ENCODE results near the gene RNF144A. TPM values are rescaled to one million over a fixed set of nuclear protein-coding genes. Genes with fewer than 3 reads are reported as not detected.

RNF144A gene
- total and polyA plus RNA-seq, 2 donors: 4.0 to 8.9 TPM

DNA sequence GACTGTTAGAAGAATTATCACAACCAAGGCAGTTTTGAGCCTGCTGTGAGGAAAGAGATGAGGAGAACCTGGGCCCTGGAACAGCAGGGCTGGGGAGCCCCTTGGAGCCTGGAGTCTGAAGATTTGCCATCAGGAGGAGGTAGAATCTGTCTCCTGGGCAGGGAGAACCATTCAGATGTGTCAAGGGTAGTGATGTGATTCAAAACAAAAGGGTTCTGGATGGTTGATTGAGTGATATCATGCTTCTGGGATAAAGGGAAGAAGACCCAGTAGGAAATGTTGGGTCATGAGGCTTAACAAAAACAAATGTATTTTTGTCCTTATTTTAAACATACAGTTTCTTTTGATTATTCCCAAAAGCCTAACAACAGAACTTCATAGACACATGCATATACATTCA, 28.6 kb downstream of the RNF144A start:
- Histone ChIP-seq H3K4me1 (ENCODE audit: control insufficient read depth in 2 of 2, insufficient read depth in 2 of 2, low read length in 2 of 2) (no peaks in the 10 kb centered on the region), H3K27ac (ENCODE audit: low read depth in 1 of 2, low read length in 1 of 2) (no peak overlapping the region), H3K4me3 (ENCODE audit: low read length in 2 of 2) (no peak overlapping the region), H3K27me3 (ENCODE audit: control insufficient read depth in 2 of 2, insufficient read depth in 1 of 2, low read length in 1 of 2) (no peaks in the 10 kb centered on the region), H3K36me3 (ENCODE audit: control insufficient read depth in 2 of 2, insufficient read depth in 2 of 2, low read length in 1 of 2) (peaks cover 10 to 19% of the 10 kb centered on the region in 2 donors), H3K9me3 (ENCODE audit: control insufficient read depth in 2 of 2, insufficient read depth in 1 of 2, low read length in 1 of 2) (no peaks in the 10 kb centered on the region)
- no peak for DNase-seq (ENCODE audit: low read depth in 6 of 9, low spot score in 9 of 9)

DNA sequence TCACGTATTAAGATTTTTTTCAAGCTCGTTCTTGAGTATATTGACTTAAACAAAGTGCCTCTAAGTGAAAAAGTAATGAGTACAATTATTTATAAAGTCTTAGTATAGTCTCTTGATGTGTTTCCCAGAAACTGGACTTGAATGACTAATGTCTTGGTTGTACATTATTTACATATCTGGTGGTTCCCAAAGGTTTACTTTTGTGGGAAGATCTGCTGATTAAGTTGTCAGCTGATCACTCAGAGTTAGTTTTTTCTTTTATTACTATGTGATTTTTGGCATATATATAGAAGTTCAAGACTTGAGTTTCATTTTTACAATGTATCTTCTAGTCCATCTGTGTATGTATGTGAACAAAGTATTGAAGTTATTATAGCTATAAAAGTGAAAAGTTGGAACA, 29.5 kb downstream of the RNF144A start:
- Histone ChIP-seq H3K4me3 (ENCODE audit: low read length in 2 of 2) (no peak overlapping the region), H3K36me3 (ENCODE audit: control insufficient read depth in 2 of 2, insufficient read depth in 2 of 2, low read length in 1 of 2) (peaks cover 4 to 14% of the 10 kb centered on the region in 2 donors), H3K4me1 (ENCODE audit: control insufficient read depth in 2 of 2, insufficient read depth in 2 of 2, low read length in 2 of 2) (no peaks in the 10 kb centered on the region), H3K9me3 (ENCODE audit: control insufficient read depth in 2 of 2, insufficient read depth in 1 of 2, low read length in 1 of 2) (no peaks in the 10 kb centered on the region), H3K27ac (ENCODE audit: low read depth in 1 of 2, low read length in 1 of 2) (no peak overlapping the region), H3K27me3 (ENCODE audit: control insufficient read depth in 2 of 2, insufficient read depth in 1 of 2, low read length in 1 of 2) (no peaks in the 10 kb centered on the region)
- no peak for DNase-seq (ENCODE audit: low read depth in 6 of 9, low spot score in 9 of 9)
- 99% methylated on average over 2 of the region's 2 CpGs for WGBS

DNA sequence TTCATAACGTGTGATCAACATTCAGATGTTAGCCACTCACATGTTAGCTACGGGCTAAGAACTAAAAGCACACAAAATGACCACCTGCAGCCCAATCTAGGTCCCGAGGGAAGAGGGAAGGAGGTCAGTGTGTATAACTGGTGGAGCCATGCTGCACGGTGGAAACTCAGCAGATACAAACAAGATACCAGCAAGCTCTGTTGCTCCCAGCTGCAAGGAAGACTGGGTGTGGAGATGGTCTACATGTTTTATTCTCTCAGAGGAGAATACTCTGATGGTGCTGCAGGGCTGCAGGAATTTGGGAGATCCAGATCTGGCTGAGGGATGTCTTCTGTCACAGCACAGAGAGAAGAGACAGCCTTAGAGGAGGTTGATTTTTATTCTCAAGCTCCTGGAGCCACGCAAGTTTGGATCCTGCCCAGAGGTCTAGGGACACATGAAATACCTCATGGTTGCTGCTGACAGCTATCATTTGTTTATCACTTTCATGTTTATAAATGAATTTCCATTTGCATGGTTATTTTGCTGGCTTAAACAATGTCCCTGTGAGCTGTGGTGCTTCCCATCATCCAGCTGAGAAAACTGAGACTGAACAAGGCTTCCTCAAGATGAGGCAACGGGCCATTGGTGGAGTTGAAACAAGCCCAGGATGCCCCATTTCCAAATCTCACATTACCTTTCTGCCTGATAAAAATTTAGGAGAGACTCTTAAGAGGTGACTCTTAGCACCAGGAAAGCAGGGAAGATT, 30.9 kb downstream of the RNF144A start:
- DNase-seq (ENCODE audit: low read depth in 6 of 9, low spot score in 9 of 9): no peak
- no peaks in the 10 kb centered on the region for H3K27me3 ChIP-seq (ENCODE audit: control insufficient read depth in 2 of 2, insufficient read depth in 1 of 2, low read length in 1 of 2)
- peaks cover 2 to 10% of the 10 kb centered on the region in 2 donors for H3K36me3 ChIP-seq (ENCODE audit: control insufficient read depth in 2 of 2, insufficient read depth in 2 of 2, low read length in 1 of 2)
- no peaks in the 10 kb centered on the region for H3K9me3 ChIP-seq (ENCODE audit: control insufficient read depth in 2 of 2, insufficient read depth in 1 of 2, low read length in 1 of 2)
- no peak overlapping the region for H3K4me3 ChIP-seq (ENCODE audit: low read length in 2 of 2)
- WGBS: 96% methylated on average over 6 of the region's 6 CpGs
- no peaks in the 10 kb centered on the region for H3K4me1 ChIP-seq (ENCODE audit: control insufficient read depth in 2 of 2, insufficient read depth in 2 of 2, low read length in 2 of 2)
- no peak overlapping the region for H3K27ac ChIP-seq (ENCODE audit: low read depth in 1 of 2, low read length in 1 of 2)

DNA sequence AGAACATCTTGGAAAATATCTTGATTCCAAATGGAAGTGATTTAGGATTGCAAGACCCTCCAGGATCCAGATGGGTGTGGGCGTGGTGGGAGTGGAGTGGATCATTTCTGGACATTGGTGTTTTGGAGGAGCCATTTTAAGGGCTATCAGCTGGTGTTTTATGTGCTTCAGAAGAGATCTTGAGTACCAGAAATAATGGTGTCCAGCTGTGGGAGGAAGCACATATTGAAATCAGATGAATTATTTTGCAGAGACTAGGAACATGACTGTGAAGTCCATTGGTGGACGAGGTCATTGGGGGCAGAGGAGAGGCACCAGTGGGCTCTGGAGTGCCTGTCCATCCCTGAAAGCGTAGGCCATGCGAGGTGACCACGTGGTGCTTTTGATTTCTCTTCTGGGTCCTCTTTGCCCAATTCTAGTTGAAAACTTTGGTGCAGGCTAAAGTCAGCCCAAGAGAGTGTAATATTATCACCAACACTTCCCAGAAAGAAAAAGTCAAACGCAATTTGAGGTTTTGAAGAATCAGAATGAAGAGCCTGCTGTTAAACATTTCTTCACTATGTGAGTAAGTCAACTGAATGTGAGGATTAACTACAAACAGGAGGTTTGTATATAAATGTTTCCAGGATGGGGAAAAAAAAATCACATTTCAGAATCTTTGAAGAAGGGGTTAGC, 31.6 kb downstream of the RNF144A start:
- Histone ChIP-seq H3K4me3 (ENCODE audit: low read length in 2 of 2) (no peak overlapping the region), H3K36me3 (ENCODE audit: control insufficient read depth in 2 of 2, insufficient read depth in 2 of 2, low read length in 1 of 2) (peaks cover 0 to 6% of the 10 kb centered on the region in 2 donors), H3K9me3 (ENCODE audit: control insufficient read depth in 2 of 2, insufficient read depth in 1 of 2, low read length in 1 of 2) (no peaks in the 10 kb centered on the region), H3K4me1 (ENCODE audit: control insufficient read depth in 2 of 2, insufficient read depth in 2 of 2, low read length in 2 of 2) (no peaks in the 10 kb centered on the region), H3K27me3 (ENCODE audit: control insufficient read depth in 2 of 2, insufficient read depth in 1 of 2, low read length in 1 of 2) (no peaks in the 10 kb centered on the region), H3K27ac (ENCODE audit: low read depth in 1 of 2, low read length in 1 of 2) (no peak overlapping the region)
- no peak for DNase-seq (ENCODE audit: low read depth in 6 of 9, low spot score in 9 of 9)
- 97% methylated on average over 6 of the region's 6 CpGs for WGBS

DNA sequence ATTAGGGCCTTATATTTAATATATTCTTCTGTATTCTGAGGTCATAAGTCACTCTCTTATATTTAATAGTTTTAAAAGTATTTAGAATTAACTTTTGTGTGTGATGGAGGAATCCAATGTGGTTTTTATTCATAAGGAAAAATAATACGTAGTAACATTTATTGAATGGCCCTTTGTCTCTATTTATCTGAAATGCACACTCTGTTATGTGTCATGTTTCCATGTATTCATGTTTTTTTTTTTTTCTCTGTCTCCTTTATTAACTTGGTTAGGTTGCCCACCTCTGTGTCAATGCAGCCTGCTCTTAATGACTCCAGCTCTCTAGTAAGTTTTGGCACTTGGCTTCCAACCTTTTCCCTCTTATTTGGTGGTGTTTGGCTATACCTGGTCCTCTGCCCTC, 33.8 kb downstream of the RNF144A start:
- Histone ChIP-seq H3K4me3 (ENCODE audit: low read length in 2 of 2) (no peak overlapping the region), H3K9me3 (ENCODE audit: control insufficient read depth in 2 of 2, insufficient read depth in 1 of 2, low read length in 1 of 2) (no peaks in the 10 kb centered on the region), H3K4me1 (ENCODE audit: control insufficient read depth in 2 of 2, insufficient read depth in 2 of 2, low read length in 2 of 2) (no peaks in the 10 kb centered on the region), H3K27me3 (ENCODE audit: control insufficient read depth in 2 of 2, insufficient read depth in 1 of 2, low read length in 1 of 2) (no peaks in the 10 kb centered on the region), H3K27ac (ENCODE audit: low read depth in 1 of 2, low read length in 1 of 2) (no peak overlapping the region), H3K36me3 (ENCODE audit: control insufficient read depth in 2 of 2, insufficient read depth in 2 of 2, low read length in 1 of 2) (peaks cover 0 to 4% of the 10 kb centered on the region in 2 donors)
- no peak for DNase-seq (ENCODE audit: low read depth in 6 of 9, low spot score in 9 of 9)
- 99% methylated on average over 1 of the region's 1 CpG for WGBS

DNA sequence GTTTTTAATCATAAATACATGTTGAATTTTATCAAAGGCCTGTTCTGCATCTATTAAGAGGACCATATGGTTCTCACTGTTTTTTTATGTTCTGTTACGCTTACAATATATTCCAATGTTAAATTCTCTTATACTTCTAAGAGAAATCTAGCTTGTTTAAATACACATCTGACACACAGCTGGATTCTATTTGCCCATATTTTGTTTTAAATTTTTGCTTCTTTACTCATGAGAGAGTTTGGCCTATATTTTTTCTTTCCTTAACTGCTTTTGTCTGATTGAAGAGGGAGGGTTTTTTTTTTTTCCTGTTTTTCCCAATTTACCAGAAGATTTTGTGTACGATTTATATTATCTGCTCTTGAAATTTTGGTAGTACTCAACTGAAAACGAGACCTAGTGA, 34.9 kb downstream of the RNF144A start:
- Histone ChIP-seq H3K27ac (ENCODE audit: low read depth in 1 of 2, low read length in 1 of 2) (no peak overlapping the region), H3K9me3 (ENCODE audit: control insufficient read depth in 2 of 2, insufficient read depth in 1 of 2, low read length in 1 of 2) (no peaks in the 10 kb centered on the region), H3K27me3 (ENCODE audit: control insufficient read depth in 2 of 2, insufficient read depth in 1 of 2, low read length in 1 of 2) (no peaks in the 10 kb centered on the region), H3K4me3 (ENCODE audit: low read length in 2 of 2) (no peak overlapping the region), H3K4me1 (ENCODE audit: control insufficient read depth in 2 of 2, insufficient read depth in 2 of 2, low read length in 2 of 2) (no peaks in the 10 kb centered on the region), H3K36me3 (ENCODE audit: control insufficient read depth in 2 of 2, insufficient read depth in 2 of 2, low read length in 1 of 2) (peaks cover 0 to 7% of the 10 kb centered on the region in 2 donors)
- 97% methylated on average over 3 of the region's 3 CpGs for WGBS
- no peak for DNase-seq (ENCODE audit: low read depth in 6 of 9, low spot score in 9 of 9)

DNA sequence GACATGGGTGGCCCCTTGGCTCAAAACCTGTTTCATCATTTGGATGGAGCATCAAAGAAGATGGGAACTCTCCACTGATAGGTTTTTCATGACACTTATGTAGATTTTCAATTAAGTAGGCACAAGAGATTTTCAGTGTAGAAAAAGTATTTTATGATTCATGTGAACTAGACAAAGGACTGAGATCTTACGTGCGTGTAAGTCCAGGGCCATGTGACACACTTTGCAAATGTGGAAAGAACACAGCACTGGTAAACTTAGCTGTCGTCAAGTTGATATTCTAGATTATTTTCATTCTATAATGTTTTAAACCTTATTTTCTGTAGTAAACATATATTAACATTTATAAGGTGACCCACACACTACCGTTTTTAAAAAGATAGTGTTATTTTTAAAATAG, 37.4 kb downstream of the RNF144A start:
- WGBS: 98% methylated on average over 4 of the region's 4 CpGs
- Histone ChIP-seq H3K27ac (ENCODE audit: low read depth in 1 of 2, low read length in 1 of 2) (no peak overlapping the region), H3K9me3 (ENCODE audit: control insufficient read depth in 2 of 2, insufficient read depth in 1 of 2, low read length in 1 of 2) (no peaks in the 10 kb centered on the region), H3K27me3 (ENCODE audit: control insufficient read depth in 2 of 2, insufficient read depth in 1 of 2, low read length in 1 of 2) (no peaks in the 10 kb centered on the region), H3K4me3 (ENCODE audit: low read length in 2 of 2) (no peak overlapping the region), H3K4me1 (ENCODE audit: control insufficient read depth in 2 of 2, insufficient read depth in 2 of 2, low read length in 2 of 2) (no peaks in the 10 kb centered on the region), H3K36me3 (ENCODE audit: control insufficient read depth in 2 of 2, insufficient read depth in 2 of 2, low read length in 1 of 2) (peaks cover 0 to 3% of the 10 kb centered on the region in 2 donors)
- no peak for DNase-seq (ENCODE audit: low read depth in 6 of 9, low spot score in 9 of 9)

DNA sequence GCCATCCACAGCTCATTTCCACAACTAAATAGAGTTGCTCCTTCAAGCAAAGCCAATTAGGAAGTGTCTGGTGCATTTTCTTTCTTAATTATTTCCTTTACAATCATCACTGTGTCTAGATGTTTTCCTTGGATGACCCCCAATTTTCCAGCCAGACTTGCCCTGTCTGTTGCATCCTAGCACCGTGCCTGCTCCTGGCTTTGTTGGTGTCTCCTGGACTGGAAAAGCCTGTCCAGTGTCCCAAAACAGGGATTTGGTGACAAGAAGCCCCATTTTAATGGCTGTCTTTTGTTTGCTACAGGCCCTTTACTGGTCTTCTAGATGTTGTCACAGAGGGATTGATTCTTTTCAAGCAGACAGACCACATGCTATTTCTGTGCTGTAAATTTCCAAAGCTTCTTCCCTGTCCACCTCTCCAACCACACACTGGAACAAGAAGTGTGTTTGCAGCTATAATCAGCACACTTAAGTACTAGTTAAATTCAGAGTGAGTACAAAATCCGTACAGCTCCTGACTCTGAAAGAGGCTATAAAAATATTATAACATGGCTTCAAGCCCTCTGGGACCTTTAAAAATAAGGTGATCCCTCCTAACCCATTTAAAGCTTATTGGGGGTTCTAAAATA, 38.4 kb downstream of the RNF144A start:
- Histone ChIP-seq H3K4me1 (ENCODE audit: control insufficient read depth in 2 of 2, insufficient read depth in 2 of 2, low read length in 2 of 2) (no peaks in the 10 kb centered on the region), H3K27ac (ENCODE audit: low read depth in 1 of 2, low read length in 1 of 2) (no peak overlapping the region), H3K4me3 (ENCODE audit: low read length in 2 of 2) (no peak overlapping the region), H3K36me3 (ENCODE audit: control insufficient read depth in 2 of 2, insufficient read depth in 2 of 2, low read length in 1 of 2) (peaks cover 0 to 3% of the 10 kb centered on the region in 2 donors), H3K9me3 (ENCODE audit: control insufficient read depth in 2 of 2, insufficient read depth in 1 of 2, low read length in 1 of 2) (no peaks in the 10 kb centered on the region), H3K27me3 (ENCODE audit: control insufficient read depth in 2 of 2, insufficient read depth in 1 of 2, low read length in 1 of 2) (no peaks in the 10 kb centered on the region)
- no peak for DNase-seq (ENCODE audit: low read depth in 6 of 9, low spot score in 9 of 9)
- WGBS: 96% methylated on average over 2 of the region's 2 CpGs

DNA sequence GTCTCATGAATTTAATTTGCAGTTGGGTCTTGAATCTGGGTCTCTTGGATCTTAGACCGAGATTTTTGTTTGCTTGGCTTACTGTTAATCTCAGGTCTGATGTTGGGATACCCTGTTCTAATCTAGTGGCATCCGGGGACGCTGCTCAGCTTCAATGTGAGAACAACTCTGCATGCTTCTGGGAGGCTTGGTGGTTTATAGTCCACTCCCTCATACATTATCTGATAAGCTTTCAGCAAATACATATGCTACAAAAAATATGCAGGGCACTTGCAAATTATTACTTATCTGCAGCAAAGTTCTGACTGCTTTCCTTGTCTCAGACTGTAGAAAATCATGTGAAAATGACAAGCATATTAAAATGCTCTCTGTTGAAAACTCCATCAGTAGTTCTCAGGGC, 39.4 kb downstream of the RNF144A start:
- Histone ChIP-seq H3K4me3 (ENCODE audit: low read length in 2 of 2) (no peak overlapping the region), H3K4me1 (ENCODE audit: control insufficient read depth in 2 of 2, insufficient read depth in 2 of 2, low read length in 2 of 2) (no peaks in the 10 kb centered on the region), H3K36me3 (ENCODE audit: control insufficient read depth in 2 of 2, insufficient read depth in 2 of 2, low read length in 1 of 2) (peaks cover 0 to 3% of the 10 kb centered on the region in 2 donors), H3K27ac (ENCODE audit: low read depth in 1 of 2, low read length in 1 of 2) (no peak overlapping the region), H3K27me3 (ENCODE audit: control insufficient read depth in 2 of 2, insufficient read depth in 1 of 2, low read length in 1 of 2) (no peaks in the 10 kb centered on the region), H3K9me3 (ENCODE audit: control insufficient read depth in 2 of 2, insufficient read depth in 1 of 2, low read length in 1 of 2) (no peaks in the 10 kb centered on the region)
- no peak for DNase-seq (ENCODE audit: low read depth in 6 of 9, low spot score in 9 of 9)
- 97% methylated on average over 3 of the region's 3 CpGs for WGBS

All from thymus (tissue), 11 donors.